Neural progenitor cell (in vitro differentiated cells): ENCODE results near the gene CHSY3. TPM values are rescaled to one million over a fixed set of nuclear protein-coding genes. Genes with fewer than 3 reads are reported as not detected.

ENCODE experiments used
- DNase-seq: peaks from one replicate; pipeline ENCODE4 v3.0.0-alpha.2; 2016; ENCODE audit warnings: low spot score
- H2AFZ ChIP-seq: fragments of 200-600 bp; sonication (generic); replicated peaks from 2 replicates; pipeline ENCODE4 v1.6.1; 2016; ENCODE audit warnings: antibody characterized with exemption
- H3F3A ChIP-seq: fragments of 200-600 bp; sonication (generic); 2 replicates; pipeline ENCODE4 v1.6.1; 2016; ENCODE audit warnings: antibody characterized with exemption, low read depth
- H3K27ac ChIP-seq: fragments of 200-600 bp; sonication (generic); 2 replicates; pipeline ENCODE4 v1.5.1; 2016; ENCODE audit warnings: mild to moderate bottlenecking
- H3K27me3 ChIP-seq: fragments of 200-600 bp; sonication (generic); 2 replicates; pipeline ENCODE4 v1.6.1; 2016; ENCODE audit warnings: mild to moderate bottlenecking, moderate library complexity
- H3K36me3 ChIP-seq: fragments of 200-600 bp; sonication (generic); 2 replicates; pipeline ENCODE4 v1.5.1; 2016
- H3K4me1 ChIP-seq: fragments of 200-600 bp; sonication (generic); 2 replicates; pipeline ENCODE4 v1.6.1; 2016; ENCODE audit warnings: mixed run types
- H3K4me2 ChIP-seq: fragments of 200-600 bp; sonication (generic); 2 replicates; pipeline ENCODE4 v1.6.1; 2016
- H3K4me3 ChIP-seq: fragments of 200-600 bp; sonication (generic); 2 replicates; pipeline ENCODE4 v1.5.1; 2016
- H3K79me2 ChIP-seq: fragments of 200-600 bp; sonication (generic); 2 replicates; pipeline ENCODE4 v1.6.1; 2016; ENCODE audit warnings: low read depth
- H3K9ac ChIP-seq: fragments of 200-600 bp; sonication (generic); 2 replicates; pipeline ENCODE4 v1.6.1; 2016
- H3K9me3 ChIP-seq: fragments of 200-600 bp; sonication (generic); 2 replicates; pipeline ENCODE4 v1.5.1; 2016; ENCODE audit warnings: low read depth
- H4K20me1 ChIP-seq: fragments of 200-600 bp; sonication (generic); 2 replicates; pipeline ENCODE4 v1.6.1; 2016; ENCODE audit warnings: low read depth
- H3K27ac Mint-ChIP-seq: 3 replicates; pipeline ENCODE4 v1.8.0; 2021; ENCODE audit warnings: mixed read lengths
- H3K27me3 Mint-ChIP-seq: 2 replicates; pipeline ENCODE4 v1.8.0; 2022; ENCODE audit warnings: low read depth, mild to moderate bottlenecking, inconsistent platforms, moderate library complexity, mixed read lengths; ENCODE audit not compliant: insufficient read depth
- H3K36me3 Mint-ChIP-seq: 3 replicates; pipeline ENCODE4 v1.8.0; 2021; ENCODE audit warnings: mixed read lengths
- H3K4me1 Mint-ChIP-seq: 3 replicates; pipeline ENCODE4 v1.8.0; 2021; ENCODE audit warnings: mixed read lengths
- H3K4me3 Mint-ChIP-seq: 3 replicates; pipeline ENCODE4 v1.8.0; 2021; ENCODE audit warnings: mild to moderate bottlenecking, moderate library complexity, mixed read lengths
- H3K9me3 Mint-ChIP-seq: 3 replicates; pipeline ENCODE4 v1.8.0; 2020; ENCODE audit warnings: mixed read lengths
- CTCF ChIP-seq: fragments of 200-600 bp; sonication (generic); IDR thresholded peaks from 2 replicates; pipeline ENCODE4 v1.5.1; 2017; ENCODE audit warnings: antibody characterized with exemption, mild to moderate bottlenecking
- EZH2 ChIP-seq: fragments of 200-600 bp; sonication (generic); IDR thresholded peaks from 2 replicates; pipeline ENCODE4 v1.6.1; 2017; ENCODE audit warnings: antibody characterized with exemption, mild to moderate bottlenecking, moderate library complexity
- EZH2phosphoT487 ChIP-seq: fragments of 200-600 bp; sonication (generic); IDR thresholded peaks from 2 replicates; pipeline ENCODE4 v1.6.1; 2017; ENCODE audit warnings: antibody characterized with exemption
- total RNA-seq: library from RNA; depleted of rRNA; stranded (reverse); fragments of >200 nt; gene quantifications from 2 replicates; pipeline ENCODE4 v1.2.3, GENCODE V29; 2015; ENCODE audit warnings: low replicate concordance

The CHSY3 gene
- total RNA-seq, 1 donor from 2014 or later = 0.30 TPM

- Histone ChIP-seq H3K4me1 (no peaks in the 10 kb centered on the region), H4K20me1 (no peaks in the 10 kb centered on the region), H3K27me3 (no peaks in the 10 kb centered on the region), H3K9me3 (no peaks in the 10 kb centered on the region), H2AFZ (no peak overlapping the region), H3K4me2 (no peak overlapping the region), H3K9ac (no peak overlapping the region), H3K27ac (no peak overlapping the region), H3K4me3 (no peak overlapping the region), H3F3A (no peaks in the 10 kb centered on the region), H3K36me3 (no peaks in the 10 kb centered on the region), H3K79me2 (no peaks in the 10 kb centered on the region)
- TF ChIP-seq EZH2phosphoT487 (no peak), CTCF (no peak), EZH2 (no peak)
- H3K36me3 Mint-ChIP-seq = no peaks in the 10 kb centered on the region
- no peak overlapping the region for H3K4me3 Mint-ChIP-seq
- no peaks in the 10 kb centered on the region for H3K4me1 Mint-ChIP-seq
- no peak overlapping the region for H3K27ac Mint-ChIP-seq
- no peaks in the 10 kb centered on the region for H3K9me3 Mint-ChIP-seq
- no peaks in the 10 kb centered on the region for H3K27me3 Mint-ChIP-seq
- no peak for DNase-seq
Observed at GRCh38 chr5:130092991-130093390, 188.7 kb downstream of the CHSY3 start.

GRCh38 chr5:130096483-130096882, 192.2 kb downstream of the CHSY3 start:
- no peaks in the 10 kb centered on the region for H3F3A ChIP-seq
- H3K9ac ChIP-seq = no peak overlapping the region
- DNase-seq = no peak
- H3K36me3 ChIP-seq = no peaks in the 10 kb centered on the region
- H3K36me3 Mint-ChIP-seq = no peaks in the 10 kb centered on the region
- no peak overlapping the region for H3K4me3 Mint-ChIP-seq
- TF ChIP-seq CTCF (no peak), EZH2phosphoT487 (no peak), EZH2 (no peak)
- no peaks in the 10 kb centered on the region for H3K4me1 Mint-ChIP-seq
- H3K4me2 ChIP-seq = no peak overlapping the region
- H3K79me2 ChIP-seq = no peaks in the 10 kb centered on the region
- no peak overlapping the region for H2AFZ ChIP-seq
- no peaks in the 10 kb centered on the region for H3K27me3 Mint-ChIP-seq
- no peaks in the 10 kb centered on the region for H4K20me1 ChIP-seq
- no peaks in the 10 kb centered on the region for H3K27me3 ChIP-seq
- H3K9me3 Mint-ChIP-seq = no peaks in the 10 kb centered on the region
- H3K4me3 ChIP-seq = no peak overlapping the region
- H3K27ac Mint-ChIP-seq = no peak overlapping the region
- H3K4me1 ChIP-seq = no peaks in the 10 kb centered on the region
- no peaks in the 10 kb centered on the region for H3K9me3 ChIP-seq
- no peak overlapping the region for H3K27ac ChIP-seq

GRCh38 chr5:130099008-130099407, 194.7 kb downstream of the CHSY3 start:
- H3K27ac Mint-ChIP-seq = no peak overlapping the region
- no peaks in the 10 kb centered on the region for H3K36me3 ChIP-seq
- DNase-seq = no peak
- H3K27ac ChIP-seq = no peak overlapping the region
- no peak overlapping the region for H2AFZ ChIP-seq
- no peaks in the 10 kb centered on the region for H3K9me3 Mint-ChIP-seq
- no peaks in the 10 kb centered on the region for H3K4me1 Mint-ChIP-seq
- H3K4me3 ChIP-seq = no peak overlapping the region
- H3K27me3 ChIP-seq = no peaks in the 10 kb centered on the region
- no peak overlapping the region for H3K4me3 Mint-ChIP-seq
- no peaks in the 10 kb centered on the region for H3K9me3 ChIP-seq
- H3K4me1 ChIP-seq = no peaks in the 10 kb centered on the region
- H3K36me3 Mint-ChIP-seq = no peaks in the 10 kb centered on the region
- TF ChIP-seq CTCF (no peak), EZH2 (no peak), EZH2phosphoT487 (no peak)
- no peaks in the 10 kb centered on the region for H3F3A ChIP-seq
- H3K27me3 Mint-ChIP-seq = no peaks in the 10 kb centered on the region
- no peak overlapping the region for H3K9ac ChIP-seq
- H3K4me2 ChIP-seq = no peak overlapping the region
- H3K79me2 ChIP-seq = no peaks in the 10 kb centered on the region
- H4K20me1 ChIP-seq = no peaks in the 10 kb centered on the region
